BJ (cell line): ENCODE results near the gene MUL1. TPM values are rescaled to one million over a fixed set of nuclear protein-coding genes. Genes with fewer than 3 reads are reported as not detected.
"Not testable (repeated sequence)": the region's sequence is repeated elsewhere in the genome, so short reads cannot be mapped to it uniquely, and the experiment has no call there.

ENCODE experiments used
- CTCF ChIA-PET: fragments of 350-600 bp; formaldehyde crosslinking; extraction: SDS; loops from one replicate; lab custom pipeline; 2021; ENCODE audit warnings: antibody characterized with exemption, inconsistent platforms; lab: Yijun Ruan, JAX
- POLR2A ChIA-PET: fragments of 300-600 bp; sonication (Branson Sonifier 250); formaldehyde crosslinking; extraction: SDS; loops from one replicate; lab custom pipeline; 2021; ENCODE audit warnings: antibody characterized with exemption; lab: Charles Lee
- DNase-seq: peaks from one replicate; pipeline ENCODE4 v3.0.0-alpha.2; 2011; ENCODE audit warnings: low read depth
- H3K27me3 ChIP-seq: 2 replicates; pipeline ENCODE4 v1.6.0; 2011; ENCODE audit warnings: low read length; ENCODE audit not compliant: control insufficient read depth, insufficient read depth
- H3K36me3 ChIP-seq: 2 replicates; pipeline ENCODE4 v1.5.1; 2011; ENCODE audit warnings: low read length; ENCODE audit not compliant: control insufficient read depth, insufficient read depth
- H3K4me3 ChIP-seq: 2 replicates; pipeline ENCODE4 v1.5.1; 2011; ENCODE audit warnings: low read depth, mild to moderate bottlenecking, control low read depth, low read length
- CTCF ChIP-seq: IDR thresholded peaks from 2 replicates; pipeline ENCODE4 v1.5.1; 2011; ENCODE audit warnings: low read depth, mild to moderate bottlenecking, control low read depth, inconsistent platforms, low read length, moderate library complexity; ENCODE audit not compliant: insufficient read depth
- polyA plus RNA-seq: library from polyadenylated mRNA; depleted of rRNA; stranded (reverse); fragments of >200 nt; gene quantifications from 2 replicates; pipeline ENCODE4 v1.2.3, GENCODE V29; 2011

The MUL1 gene
- polyA plus RNA-seq, 1 experiment: 46.1 TPM

GRCh38 chr1:20528221-20528620 lies 20.3 kb upstream of the MUL1 start:
- ChIA-PET POLR2A (no interaction called here), CTCF (interaction anchor here (1.2 to 5.8 kb wide), 2 partner anchors 10 to 113 kb away, joined by 4 to 59 read pairs; no protein-coding TSS in a partner anchor)
- no peaks in the 10 kb centered on the region for H3K36me3 ChIP-seq

GRCh38 chr1:20526267-20526666 lies 18.3 kb upstream of the MUL1 start:
- CTCF ChIA-PET: interaction anchor here (1.3 to 5.8 kb wide), 2 partner anchors 9 to 115 kb away, joined by 3 to 59 read pairs; no protein-coding TSS in a partner anchor

More at GRCh38 chr1:20528221-20528620, 20.3 kb upstream of the MUL1 start:
- Histone ChIP-seq H3K27me3 (peaks cover 20% of the 10 kb centered on the region), H3K4me3 (no peak overlapping the region)
- DNase-seq: no peak
- no peak for TF ChIP-seq CTCF

GRCh38 chr1:20521960-20522861 lies 14.3 kb upstream of the MUL1 start:
- Histone ChIP-seq H3K4me3 (no peak overlapping the region), H3K36me3 (no peaks in the 10 kb centered on the region), H3K27me3 (peaks cover 7% of the 10 kb centered on the region)
- DNase-seq: no peak
- peak; percentile 92 for TF ChIP-seq CTCF
- CTCF ChIA-PET: interaction anchor here (0.8 to 5.8 kb wide), 11 partner anchors 9 to 175 kb away, joined by 3 to 59 read pairs (median 5); partner anchors contain the start of gene PINK1
- POLR2A ChIA-PET: no interaction called here

More at GRCh38 chr1:20526267-20526666, 18.3 kb upstream of the MUL1 start:
- POLR2A ChIA-PET: no interaction called here
- Histone ChIP-seq H3K4me3 (no peak overlapping the region), H3K27me3 (peaks cover 20% of the 10 kb centered on the region), H3K36me3 (no peaks in the 10 kb centered on the region)
- DNase-seq: no peak
- no peak for TF ChIP-seq CTCF

GRCh38 chr1:20519609-20520262 lies 11.8 kb upstream of the MUL1 start:
- not testable (repeated sequence) for H3K36me3 ChIP-seq, H3K4me3 ChIP-seq, DNase-seq, H3K27me3 ChIP-seq
- ChIA-PET CTCF (interaction anchor here (2.0 kb wide), 1 partner anchor 113 kb away, joined by 9 read pairs; the partner anchor contains the start of gene PINK1), POLR2A (interaction anchor here (0.6 kb wide), 1 partner anchor 11 kb away, joined by 4 read pairs; no protein-coding TSS in a partner anchor)

GRCh38 chr1:20511518-20512428 lies 3.8 kb upstream of the MUL1 start:
- ChIA-PET CTCF (interaction anchor here (0.9 to 1.8 kb wide), 2 partner anchors 121 to 127 kb away, joined by 4 to 5 read pairs; partner anchors contain the start of gene PINK1), POLR2A (interaction anchor here (0.5 kb wide), 1 partner anchor 135 kb away, joined by 6 read pairs; no protein-coding TSS in a partner anchor)
- no peak overlapping the region for H3K4me3 ChIP-seq
- DNase-seq: no peak
- H3K27me3 ChIP-seq: no peaks in the 10 kb centered on the region; the same call in 1 of the 2 replicates
- H3K36me3 ChIP-seq: no peaks in the 10 kb centered on the region
- no peak for TF ChIP-seq CTCF
